Activated T-cell treated with anti-CD3 and anti-CD28 coated beads for 48 hours (primary cell): ENCODE data around the gene STK39.

ENCODE experiments used
- DNase-seq: peaks from one replicate; pipeline ENCODE4 v3.0.0-alpha.2; 2020; ENCODE audit warnings: low read depth

STK39 gene

DNA sequence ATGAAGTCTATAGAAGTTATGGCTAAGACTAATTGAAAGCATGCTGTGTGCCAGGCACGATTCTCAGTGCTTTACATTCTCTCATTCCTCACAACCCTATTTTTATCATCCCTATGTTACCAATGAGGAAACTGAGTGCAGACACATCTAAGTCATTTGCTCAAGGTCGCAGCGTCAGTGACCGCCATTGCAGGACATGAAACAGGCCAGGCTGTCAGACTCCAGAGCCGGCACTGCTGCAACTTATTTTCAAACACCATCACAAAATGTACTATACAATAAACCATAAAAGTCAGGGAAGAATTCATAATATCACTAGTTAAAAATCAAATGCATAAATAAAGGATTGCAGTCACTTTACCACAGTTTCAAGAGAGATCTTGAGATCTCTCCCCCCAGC lies 5.6 kb downstream of the STK39 start:
- no peak for DNase-seq

DNA sequence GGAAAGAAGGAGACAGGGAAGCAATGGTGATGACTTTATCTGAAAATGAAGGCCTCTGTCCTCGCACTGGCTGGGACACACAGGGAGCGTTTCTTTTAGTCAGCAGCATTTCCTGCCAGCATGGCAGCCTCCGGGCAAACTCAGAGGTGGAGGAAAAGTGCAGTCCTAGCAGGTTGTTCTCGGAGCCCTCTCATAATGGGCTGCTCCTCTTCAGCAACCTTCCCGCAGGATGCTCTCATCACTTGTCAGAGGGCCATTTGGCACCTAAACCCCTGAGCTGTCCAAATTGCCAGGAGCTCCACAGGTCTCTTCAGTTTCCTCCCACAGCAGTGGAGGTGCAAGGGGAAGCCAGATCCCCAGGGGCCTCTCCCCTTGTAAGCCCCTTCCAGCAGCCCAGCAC lies 6.2 kb downstream of the STK39 start:
- DNase-seq, result no peak

DNA sequence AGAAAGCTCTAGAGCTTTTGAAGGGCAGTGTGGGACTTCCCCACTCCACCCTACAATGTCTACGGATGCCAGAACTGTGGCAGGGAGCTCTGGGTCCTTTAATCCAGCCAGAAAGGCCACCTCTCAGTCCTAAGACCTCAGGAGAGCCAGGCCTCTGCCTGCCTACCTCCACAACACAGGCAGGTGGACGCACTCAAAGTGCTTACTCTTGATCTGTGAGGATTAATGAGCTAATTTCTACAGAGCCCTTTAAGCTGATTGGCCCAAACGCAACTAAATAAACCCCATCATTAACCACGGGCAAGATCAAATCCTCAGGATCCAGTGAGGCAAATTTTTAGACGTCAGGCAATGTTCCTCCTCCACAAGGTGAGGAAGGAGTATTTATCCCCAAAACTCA lies 8.1 kb downstream of the STK39 start:
- no peak for DNase-seq

DNA sequence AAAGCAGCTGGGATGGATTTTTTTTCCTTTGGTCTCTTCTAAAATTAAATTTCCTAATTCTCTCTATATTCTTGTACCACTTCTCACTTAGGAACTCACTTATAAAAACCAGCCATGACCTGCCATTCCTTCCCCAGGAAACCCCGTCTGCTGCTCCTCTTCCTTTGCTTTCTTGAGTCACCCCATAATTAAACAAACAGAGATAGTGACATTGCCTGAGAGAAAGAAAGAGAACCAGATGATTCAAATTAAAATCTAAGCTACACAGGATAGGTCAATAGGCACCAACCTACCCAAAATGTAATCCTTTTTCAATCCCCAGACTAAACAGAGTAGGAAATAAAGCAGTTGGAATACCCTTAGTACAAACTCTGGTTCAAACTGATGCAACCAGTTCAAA lies 9.7 kb downstream of the STK39 start:
- no peak for DNase-seq

DNA sequence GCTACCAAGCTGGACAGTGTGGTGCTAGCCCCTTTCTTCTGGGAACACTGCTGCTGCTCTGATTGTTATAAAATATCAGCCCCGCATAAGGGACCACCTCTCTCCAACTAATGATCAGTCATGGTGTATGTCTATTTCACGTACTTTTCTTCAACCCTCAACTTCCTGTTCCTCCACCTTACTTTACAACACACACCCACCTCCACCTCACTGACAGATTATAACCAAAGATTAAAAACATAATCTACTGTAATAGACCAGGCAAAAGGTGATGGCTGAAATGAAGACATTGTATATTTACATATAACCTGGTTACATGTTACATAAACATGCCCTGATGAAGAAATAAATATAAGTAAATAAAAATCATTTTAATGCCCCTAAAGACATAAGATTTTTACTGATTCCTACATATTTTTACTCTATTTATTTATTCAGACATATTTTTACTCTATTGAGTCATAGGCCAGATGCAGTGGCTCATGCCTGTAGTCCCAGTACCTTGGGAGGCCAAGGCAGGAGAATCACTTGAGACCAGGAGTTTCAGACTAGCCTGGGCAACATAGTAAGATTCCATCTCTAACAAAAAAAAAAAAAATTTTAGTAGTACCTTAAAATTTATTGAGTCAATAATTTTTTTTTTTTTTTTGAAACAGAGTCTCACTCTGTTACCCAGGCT lies 12.8 kb downstream of the STK39 start:
- no peak for DNase-seq

DNA sequence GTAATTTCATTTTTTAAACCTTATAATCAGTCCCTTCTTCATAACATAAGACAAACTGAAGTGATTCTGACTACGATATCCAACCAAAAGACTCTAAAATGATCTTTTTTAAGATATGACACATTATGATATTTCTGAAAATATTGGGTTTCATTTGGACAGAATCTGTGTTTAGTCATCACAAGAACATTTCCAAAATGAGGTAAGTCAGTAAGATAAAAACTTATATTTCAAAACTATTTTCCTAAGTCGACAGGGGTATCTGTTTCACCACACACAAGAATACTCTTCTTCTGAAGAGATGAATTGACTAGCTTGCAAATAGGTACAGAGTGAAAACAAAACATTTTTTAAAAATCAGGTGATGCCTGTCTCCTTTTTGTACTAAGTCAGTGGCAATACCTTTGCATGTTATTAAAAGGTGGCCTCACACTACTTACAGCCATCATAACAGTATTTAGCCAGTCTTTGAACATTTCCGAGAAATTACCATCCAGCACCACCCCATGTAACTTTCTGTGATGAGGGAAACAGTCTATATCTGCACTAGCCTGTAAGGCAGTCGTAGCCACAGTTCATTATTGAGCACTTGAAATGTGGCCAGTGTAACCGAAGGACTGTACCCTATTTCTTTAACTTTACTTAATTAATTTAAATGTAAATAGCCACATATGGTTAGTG lies 13.5 kb downstream of the STK39 start:
- DNase-seq, result no peak

DNA sequence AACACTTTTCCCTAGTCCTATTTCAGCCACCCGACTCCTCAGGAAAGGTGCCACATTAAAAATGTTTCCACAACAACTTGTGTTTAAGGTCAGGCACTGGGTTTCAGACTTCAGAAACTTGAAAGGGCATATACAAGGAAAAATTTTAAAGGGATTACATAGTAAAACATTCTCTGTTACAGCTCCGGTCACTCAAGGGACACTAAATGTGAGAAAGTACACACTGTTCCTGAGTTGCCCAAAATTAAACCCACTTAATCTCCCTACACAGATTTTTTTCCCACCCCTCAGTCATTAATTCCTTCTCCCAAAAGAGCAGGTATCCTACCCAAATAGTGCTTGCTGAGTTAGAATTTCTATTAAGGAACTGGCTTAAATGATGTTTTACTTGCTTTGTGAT lies 14.2 kb downstream of the STK39 start:
- no peak for DNase-seq

DNA sequence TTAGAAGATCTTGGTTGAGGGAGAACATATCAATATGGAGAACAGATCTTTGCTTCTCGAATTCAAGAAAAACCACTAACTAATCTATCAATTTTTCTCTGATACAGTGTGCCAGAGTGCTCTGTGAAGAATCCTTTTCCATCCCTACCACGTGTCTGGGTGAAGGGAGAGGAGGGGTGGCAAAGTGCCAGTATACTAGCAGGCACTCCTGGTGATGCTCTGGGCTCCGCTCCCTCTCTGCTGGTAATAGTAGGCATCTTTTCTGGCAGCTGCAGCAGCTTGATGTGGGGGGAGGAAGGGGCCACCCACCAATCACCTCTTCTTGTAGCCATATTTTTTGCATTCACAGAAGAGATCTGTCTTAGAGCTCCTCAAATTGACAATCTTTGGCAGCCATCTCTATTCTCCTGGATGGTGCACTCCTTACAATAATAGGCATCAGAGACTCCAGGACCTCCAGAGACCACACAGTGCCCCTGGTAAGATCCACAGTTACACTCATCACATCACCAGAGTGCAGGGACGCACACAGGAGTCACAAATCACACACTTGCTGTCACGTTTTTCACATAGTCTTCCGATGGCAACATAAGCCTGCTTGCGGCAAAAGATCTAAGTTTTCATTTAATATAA lies 15.7 kb downstream of the STK39 start:
- no peak for DNase-seq

DNA sequence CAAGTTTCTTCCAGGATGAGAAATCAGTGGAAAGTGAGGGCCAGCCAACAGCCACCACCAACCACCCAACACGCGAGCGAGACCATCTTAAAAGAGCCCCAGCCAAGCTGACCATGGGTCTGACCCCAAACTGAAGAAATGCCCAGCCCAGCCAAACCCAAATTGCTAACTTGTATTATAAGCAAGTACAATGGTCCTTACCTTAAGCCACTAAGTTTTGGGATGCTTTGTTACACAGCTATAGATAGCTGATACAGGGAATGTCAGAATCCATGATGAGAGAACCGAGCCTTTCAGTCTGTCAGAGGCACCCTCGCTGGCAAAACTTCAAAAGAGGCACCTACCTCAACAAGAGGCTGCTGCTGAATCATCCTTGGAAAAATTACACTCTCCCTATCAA lies 17.0 kb downstream of the STK39 start:
- DNase-seq, result no peak

DNA sequence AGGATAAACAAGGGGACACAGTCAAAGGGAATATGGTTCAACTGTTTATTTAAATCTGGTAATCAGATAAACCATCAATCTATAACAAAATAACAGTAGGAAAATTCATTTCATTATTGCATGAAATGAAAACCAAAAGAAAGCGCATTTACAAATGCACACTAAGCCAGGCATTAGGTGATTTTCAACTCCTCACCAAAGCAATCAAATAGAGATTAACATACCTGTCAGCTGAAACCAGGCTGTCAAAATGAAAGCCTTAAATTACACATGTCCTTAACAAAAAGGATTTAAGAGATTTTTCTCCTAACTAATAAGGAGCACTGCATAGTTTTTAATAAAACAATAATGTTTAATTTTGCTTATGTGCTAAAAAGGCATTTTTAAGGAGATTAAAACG lies 23.0 kb downstream of the STK39 start:
- no peak for DNase-seq

DNA sequence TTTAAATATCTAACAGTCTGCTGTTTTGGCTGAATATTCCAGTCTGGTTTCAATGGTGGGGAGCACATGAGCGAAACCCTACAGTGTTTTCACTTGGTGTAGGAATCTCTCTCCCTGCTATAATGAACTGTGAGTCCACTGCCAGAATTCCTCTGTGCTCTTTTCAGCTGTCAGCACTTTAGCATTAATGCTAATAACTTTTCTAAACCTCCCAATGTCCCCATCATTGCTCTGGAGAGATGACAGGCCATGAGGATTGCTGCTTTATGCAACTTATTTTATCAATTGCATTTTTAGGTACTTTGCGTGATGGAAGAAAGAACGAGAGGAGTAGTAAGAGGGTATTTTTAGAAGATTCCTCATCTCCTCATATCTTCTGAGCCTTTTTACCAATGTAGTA lies 25.3 kb downstream of the STK39 start:
- DNase-seq, result no peak

DNA sequence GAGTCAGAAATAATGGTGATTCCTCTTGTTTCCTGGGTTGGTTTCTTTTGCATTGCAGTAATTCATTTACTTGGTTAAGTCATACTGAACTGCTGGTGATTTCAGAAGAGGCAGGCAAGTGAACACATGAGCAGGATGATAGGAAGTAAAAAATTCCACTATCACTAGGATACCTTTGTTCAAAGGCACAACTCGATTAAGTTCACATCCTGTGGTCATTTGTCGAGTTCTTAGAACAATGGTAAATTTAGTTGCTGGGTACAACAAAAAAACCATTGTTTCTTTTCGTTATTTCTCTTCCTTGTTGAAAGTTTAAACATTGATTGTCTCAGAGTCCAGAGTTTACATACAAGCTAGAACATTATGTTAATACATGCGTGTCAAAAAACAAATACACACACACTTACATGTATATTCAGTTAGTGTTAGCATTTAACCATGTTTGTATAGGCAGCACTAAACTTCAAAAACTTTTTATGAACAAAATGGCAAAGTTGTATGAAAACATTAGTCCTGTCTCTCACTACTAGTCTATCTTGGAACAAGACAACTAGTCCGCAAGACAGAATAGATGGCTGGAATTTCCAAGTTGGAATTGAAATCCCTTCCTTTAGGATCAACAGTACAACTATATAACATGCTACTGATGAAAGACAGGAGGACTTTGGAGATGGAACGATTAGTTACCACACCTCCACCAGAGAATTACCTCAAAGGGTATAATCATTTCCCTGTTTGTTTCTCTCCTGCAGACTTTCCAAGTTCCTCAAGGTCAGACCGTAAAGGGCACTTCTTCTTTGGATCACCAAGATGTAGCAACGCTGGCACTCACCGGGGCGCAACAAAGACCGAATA lies 26.2 kb downstream of the STK39 start:
- DNase-seq, result no peak

DNA sequence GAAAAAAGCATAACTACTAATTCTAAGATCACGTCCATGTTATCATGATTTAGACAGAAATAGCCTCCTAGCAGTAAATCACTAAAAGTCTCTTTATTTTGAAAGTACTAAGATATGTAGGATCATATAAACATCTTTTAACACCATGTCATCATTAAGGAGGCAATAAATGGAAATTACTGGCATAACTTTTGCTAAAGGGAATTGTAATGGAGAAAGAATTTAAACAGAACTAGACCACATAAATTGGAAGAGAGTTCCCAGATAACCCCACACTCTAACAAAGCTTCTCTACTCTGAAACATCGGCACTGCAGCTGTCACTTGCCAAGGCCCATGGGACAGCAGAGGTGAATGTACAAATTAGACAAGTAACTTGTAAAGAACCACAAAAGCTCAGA lies 29.5 kb downstream of the STK39 start:
- no peak for DNase-seq

DNA sequence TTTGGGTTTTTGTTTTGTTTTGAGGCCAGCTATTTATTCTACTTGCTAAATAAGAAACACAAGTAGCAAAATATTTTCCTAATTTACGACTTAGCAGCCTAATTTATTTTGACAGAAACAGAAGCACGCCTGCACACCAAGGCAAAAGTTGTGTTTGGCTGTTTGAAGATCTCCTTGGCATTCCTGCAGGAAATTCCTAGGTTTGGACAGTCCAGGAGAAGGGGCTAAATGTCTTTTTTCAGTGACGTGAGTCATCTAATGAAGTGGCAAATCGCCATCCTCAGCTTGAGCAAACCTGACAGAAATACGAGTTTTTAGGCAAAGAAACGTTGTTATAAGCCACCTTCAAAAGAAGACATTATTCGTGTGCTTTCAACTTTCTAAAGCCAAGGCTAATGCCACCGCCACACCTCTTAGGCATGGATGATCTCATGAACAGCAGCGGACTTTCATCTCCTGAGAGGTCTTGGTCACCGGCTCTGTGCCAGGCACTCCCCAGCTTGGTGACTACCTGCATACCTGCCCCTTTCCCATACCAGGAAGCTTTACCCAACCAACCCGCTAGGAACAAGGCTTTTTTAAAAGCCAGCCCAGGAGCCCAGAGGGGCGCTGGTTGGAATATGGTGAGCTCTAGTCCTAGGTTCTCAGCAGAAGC lies 30.9 kb downstream of the STK39 start:
- DNase-seq, result no peak

DNA sequence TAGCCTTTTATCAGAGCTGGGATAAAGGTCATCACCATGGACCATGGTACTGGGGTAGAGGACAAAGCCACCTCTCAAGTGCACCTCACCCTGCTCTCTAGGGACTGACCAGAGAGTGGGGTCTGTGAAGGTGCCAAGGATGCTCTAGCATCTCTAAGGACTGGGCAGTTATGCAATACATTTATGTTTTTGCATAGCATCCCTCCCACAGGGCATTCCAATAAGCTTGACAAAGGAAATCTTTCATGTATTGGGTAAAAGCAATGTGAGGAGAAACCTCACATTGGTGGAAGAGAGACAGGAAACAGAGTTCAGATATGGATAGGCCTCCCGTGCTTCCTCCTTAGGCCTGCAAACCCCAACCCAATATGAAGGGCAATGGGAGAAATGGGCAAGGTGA lies 31.6 kb downstream of the STK39 start:
- DNase-seq, result no peak

DNA sequence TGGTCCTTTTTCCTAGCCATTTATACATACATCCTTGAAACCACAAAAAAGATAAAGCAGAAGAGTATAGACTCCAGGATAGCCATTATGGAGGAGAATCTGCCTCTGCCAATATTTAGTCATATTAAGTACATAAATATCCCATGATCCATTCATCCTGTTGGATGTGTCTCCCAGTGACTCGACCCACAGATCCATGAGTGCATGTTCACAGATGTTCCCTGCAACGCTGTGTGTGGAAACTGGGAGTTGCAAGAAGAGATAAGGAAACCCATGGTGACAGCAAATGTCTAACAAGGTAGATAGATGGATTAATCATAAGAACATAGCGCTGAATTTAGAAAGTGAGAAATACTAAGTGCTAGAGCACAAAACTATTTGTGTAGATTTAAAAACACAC lies 34.5 kb downstream of the STK39 start:
- no peak for DNase-seq

DNA sequence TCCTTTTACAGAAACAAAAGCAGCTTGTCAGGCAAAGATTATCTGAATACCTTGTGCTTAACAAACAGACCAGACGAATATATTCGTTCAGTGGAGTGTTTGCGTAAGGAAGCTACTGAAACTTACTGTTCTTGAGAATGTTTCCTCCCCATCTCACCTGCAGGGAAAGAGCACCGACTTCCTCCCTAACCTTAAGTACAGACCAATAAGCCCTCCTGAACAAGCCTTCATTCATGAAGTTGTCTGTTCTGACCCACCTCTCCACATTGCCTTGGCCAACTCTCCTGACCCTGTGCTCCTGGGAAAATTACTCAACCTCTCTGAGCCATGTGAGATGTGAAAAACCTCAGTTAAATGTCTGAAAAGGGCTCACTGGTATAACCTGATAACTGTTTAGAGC lies 35.2 kb downstream of the STK39 start:
- no peak for DNase-seq

DNA sequence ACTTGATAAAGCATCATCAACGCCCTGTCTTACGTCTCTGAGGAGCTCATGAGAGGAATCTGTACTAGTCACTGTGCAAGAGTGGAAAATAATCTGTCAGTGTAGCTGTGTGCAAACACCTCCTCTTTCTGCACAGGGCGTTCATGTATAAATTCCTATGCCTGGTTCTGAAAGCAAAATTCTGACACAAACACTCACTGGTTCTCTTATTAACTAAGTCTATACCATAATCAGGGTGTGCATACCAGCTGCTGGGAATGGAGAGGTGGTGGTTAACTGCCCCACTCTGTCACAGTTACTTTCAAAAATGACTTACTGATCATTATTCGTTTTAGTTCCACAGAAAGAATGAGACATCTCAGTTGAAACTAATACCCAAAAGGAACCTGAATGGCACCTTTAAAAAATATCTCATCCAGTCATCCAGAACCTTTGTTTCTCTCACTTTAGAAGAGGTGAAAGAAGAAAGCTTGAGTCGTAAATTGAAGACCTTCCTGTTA lies 35.7 kb downstream of the STK39 start:
- peak; percentile 38 for DNase-seq

DNA sequence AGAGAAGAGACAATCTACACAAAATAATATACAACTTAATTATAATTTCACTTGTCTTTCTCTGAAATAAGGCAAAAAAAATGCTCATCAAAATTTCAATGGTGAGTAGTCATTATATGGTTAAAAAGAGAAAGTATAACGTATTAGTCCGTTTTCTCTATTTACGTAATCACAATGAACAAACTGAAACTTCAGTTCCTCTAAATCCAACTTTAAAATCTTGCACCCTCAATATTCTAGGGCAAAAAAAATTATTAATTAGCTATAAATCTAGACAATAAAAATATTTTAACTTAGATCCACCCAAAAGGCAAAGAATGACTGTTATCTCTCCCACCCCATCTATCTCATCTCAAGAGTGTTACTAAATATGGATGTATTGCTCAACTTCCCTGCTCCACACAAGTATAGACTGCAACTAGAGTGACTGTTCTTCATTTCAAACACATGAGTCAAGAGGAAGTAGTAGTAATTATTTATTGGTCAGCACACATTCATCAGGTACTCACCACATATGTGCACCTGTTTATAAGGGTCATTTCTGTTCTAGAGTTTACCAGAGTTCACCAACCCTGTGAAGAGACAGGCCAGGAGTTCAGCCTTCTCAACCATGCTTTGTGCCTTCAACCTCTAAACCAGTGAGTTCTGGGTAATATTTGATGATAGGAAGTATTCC lies 36.4 kb downstream of the STK39 start:
- DNase-seq, result no peak

DNA sequence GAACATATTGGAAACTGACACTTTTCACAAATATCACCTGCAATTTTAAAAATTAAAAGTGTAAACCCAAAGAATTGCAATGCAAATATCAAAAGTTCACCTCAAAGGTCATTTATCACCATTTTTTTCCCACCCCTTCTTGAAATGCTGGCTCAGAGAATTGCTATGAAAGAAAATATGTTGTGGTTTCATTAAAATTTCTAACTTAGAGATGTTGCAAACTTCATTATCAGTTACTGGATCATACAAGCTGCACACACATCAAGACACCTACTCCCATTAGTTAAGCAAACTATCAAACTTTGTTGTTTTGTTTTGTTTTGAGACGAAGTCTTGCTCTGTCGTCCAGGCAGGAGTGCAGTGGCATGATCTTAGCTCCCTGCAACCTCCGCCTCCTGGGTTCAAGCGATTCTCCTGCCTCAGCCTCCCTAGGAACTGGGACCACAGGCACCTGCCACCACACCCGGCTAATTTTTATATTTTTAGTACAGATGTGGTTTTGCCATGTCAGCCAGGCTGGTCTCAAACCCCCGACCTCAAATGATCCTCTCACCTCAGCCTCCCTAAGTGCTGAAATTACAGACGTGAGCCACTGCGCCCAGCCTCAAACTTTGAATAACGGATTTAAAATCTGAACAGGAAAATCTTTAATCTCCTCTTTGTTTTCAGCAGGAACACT lies 37.0 kb downstream of the STK39 start:
- DNase-seq, result no peak

DNA sequence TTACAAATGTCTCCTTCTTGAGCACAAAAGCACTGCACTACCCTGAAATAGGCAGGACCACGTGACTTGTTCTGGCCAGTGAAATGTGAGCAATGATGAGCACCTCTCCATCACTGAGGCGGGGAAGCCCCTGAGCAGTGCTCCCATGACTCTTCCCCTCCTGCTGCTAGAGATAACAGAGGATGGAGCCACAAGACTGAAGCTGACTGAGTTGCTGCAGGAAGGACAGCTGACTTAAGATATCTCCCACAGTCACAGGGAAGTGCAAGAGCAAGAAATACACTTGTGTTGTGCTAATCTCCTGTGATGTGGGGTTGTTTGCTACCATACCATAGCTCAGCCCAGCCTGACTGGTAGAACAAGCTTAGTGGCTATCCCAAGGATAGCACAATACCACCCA lies 38.7 kb downstream of the STK39 start:
- no peak for DNase-seq
